Karpas-422 (cell line): Measurements from ENCODE around the gene RELL1. TPM values are rescaled to one million over a fixed set of nuclear protein-coding genes. Genes with fewer than 3 reads are reported as not detected.
"Not testable (repeated sequence)": the region's sequence is repeated elsewhere in the genome, so short reads cannot be mapped to it uniquely, and the experiment has no call there.

ENCODE experiments used
- DNase-seq: peaks from one replicate; pipeline ENCODE4 v3.0.0-alpha.2; 2015
- H2AFZ ChIP-seq: fragments of 200-600 bp; sonication (generic); 2 replicates; pipeline ENCODE4 v1.6.1; 2014; ENCODE audit warnings: antibody characterized with exemption, low read length, mixed read lengths
- H3K27ac ChIP-seq: fragments of 200-600 bp; sonication (generic); 2 replicates; pipeline ENCODE4 v1.5.1; 2014; ENCODE audit warnings: mild to moderate bottlenecking, low read length, moderate library complexity
- H3K27me3 ChIP-seq: fragments of 200-600 bp; sonication (generic); 2 replicates; pipeline ENCODE4 v1.6.1; 2014; ENCODE audit warnings: low read length, mixed read lengths
- H3K36me3 ChIP-seq: fragments of 200-600 bp; sonication (generic); 2 replicates; pipeline ENCODE4 v1.6.1; 2014; ENCODE audit warnings: low read length, mixed read lengths; ENCODE audit not compliant: insufficient read depth
- H3K4me1 ChIP-seq: fragments of 200-600 bp; sonication (generic); 2 replicates; pipeline ENCODE4 v1.6.1; 2014; ENCODE audit warnings: mild to moderate bottlenecking, low read length, mixed read lengths
- H3K4me2 ChIP-seq: fragments of 200-600 bp; sonication (generic); 2 replicates; pipeline ENCODE4 v1.6.1; 2014; ENCODE audit warnings: low read length, low read depth, mild to moderate bottlenecking; ENCODE audit not compliant: poor library complexity, severe bottlenecking
- H3K4me3 ChIP-seq: fragments of 200-600 bp; sonication (generic); 2 replicates; pipeline ENCODE4 v1.5.1; 2014; ENCODE audit warnings: mild to moderate bottlenecking, antibody characterized with exemption, low read length, mixed read lengths
- H3K79me2 ChIP-seq: fragments of 200-600 bp; sonication (generic); 2 replicates; pipeline ENCODE4 v1.6.1; 2014; ENCODE audit warnings: mild to moderate bottlenecking, low read length, mixed read lengths
- H3K9ac ChIP-seq: fragments of 200-600 bp; sonication (generic); 2 replicates; pipeline ENCODE4 v1.6.0; 2014; ENCODE audit warnings: low read length
- H3K9me2 ChIP-seq: fragments of 200-600 bp; sonication (generic), shearing (Covaris generic); replicated peaks from 2 replicates; pipeline ENCODE4 v1.6.0; 2014; ENCODE audit warnings: mild to moderate bottlenecking, low read length, moderate library complexity; ENCODE audit not compliant: insufficient read depth
- H3K9me3 ChIP-seq: fragments of 300-700, 200-600 bp; sonication (generic); 2 replicates; pipeline ENCODE4 v1.6.1; 2014; ENCODE audit warnings: low read length, mixed read lengths
- H4K20me1 ChIP-seq: fragments of 200-600 bp; sonication (generic); 2 replicates; pipeline ENCODE4 v1.6.1; 2014; ENCODE audit warnings: mild to moderate bottlenecking, antibody characterized with exemption, low read length, low read depth; ENCODE audit not compliant: insufficient read depth
- total RNA-seq: library from RNA; depleted of rRNA; stranded (reverse); fragments of >200 nt; shearing (Covaris generic); gene quantifications from 2 replicates; pipeline ENCODE4 v1.2.3, GENCODE V29; 2014; ENCODE audit warnings: low replicate concordance

RELL1 gene
- total RNA-seq, 1 experiment from 2014 or later, result 0.60 TPM

GRCh38 chr4:37678624-37679023 is 7.6 kb downstream of the RELL1 start:
- Histone ChIP-seq H3K27ac (no peak overlapping the region), H3K27me3 (no peaks in the 10 kb centered on the region), H3K9me2 (no peaks in the 10 kb centered on the region)

GRCh38 chr4:37675587-37676290 is 10.4 kb downstream of the RELL1 start:
- Histone ChIP-seq H3K4me2 (peak overlapping the region; percentile 63), H2AFZ (peak overlapping the region; percentile 69), H3K36me3 (no peaks in the 10 kb centered on the region), H3K9me2 (no peaks in the 10 kb centered on the region), H3K27ac (peak overlapping the region; percentile 38), H4K20me1 (no peaks in the 10 kb centered on the region), H3K4me3 (peak overlapping the region; percentile 26), H3K4me1 (peaks cover 31% of the 10 kb centered on the region), H3K9ac (no peak overlapping the region; the same call in 1 of the 2 replicates), H3K9me3 (no peaks in the 10 kb centered on the region), H3K27me3 (no peaks in the 10 kb centered on the region), H3K79me2 (no peaks in the 10 kb centered on the region)
- peak; percentile 85 for DNase-seq

More at GRCh38 chr4:37678624-37679023, 7.6 kb downstream of the RELL1 start:
- Histone ChIP-seq H3K36me3 (no peaks in the 10 kb centered on the region), H3K4me1 (peaks cover 39% of the 10 kb centered on the region), H4K20me1 (no peaks in the 10 kb centered on the region), H3K4me3 (no peak overlapping the region), H3K9ac (no peak overlapping the region), H3K79me2 (no peaks in the 10 kb centered on the region), H3K4me2 (no peak overlapping the region), H2AFZ (no peak overlapping the region), H3K9me3 (no peaks in the 10 kb centered on the region)
- no peak for DNase-seq

- H3K4me3 ChIP-seq, result no peak overlapping the region
- no peak overlapping the region for H3K9ac ChIP-seq
- no peak overlapping the region for H3K4me2 ChIP-seq
- no peaks in the 10 kb centered on the region for H3K9me2 ChIP-seq
- peak; percentile 28 for DNase-seq
- no peaks in the 10 kb centered on the region for H3K27me3 ChIP-seq
- H4K20me1 ChIP-seq, result no peaks in the 10 kb centered on the region
- peaks cover 31% of the 10 kb centered on the region for H3K4me1 ChIP-seq
- H3K9me3 ChIP-seq, result no peaks in the 10 kb centered on the region
- no peak overlapping the region for H2AFZ ChIP-seq
- H3K36me3 ChIP-seq, result no peaks in the 10 kb centered on the region
- H3K79me2 ChIP-seq, result no peaks in the 10 kb centered on the region
- no peak overlapping the region for H3K27ac ChIP-seq
Observed at GRCh38 chr4:37674439-37674838, 11.7 kb downstream of the RELL1 start.

- peaks cover 31% of the 10 kb centered on the region for H3K4me1 ChIP-seq
- no peak overlapping the region for H3K27ac ChIP-seq
Observed at GRCh38 chr4:37673538-37674192, 12.5 kb downstream of the RELL1 start.

GRCh38 chr4:37671072-37671471 is 15.1 kb downstream of the RELL1 start:
- H3K4me2 ChIP-seq, result no peak overlapping the region
- no peaks in the 10 kb centered on the region for H3K9me3 ChIP-seq
- no peak overlapping the region for H3K27ac ChIP-seq
- H4K20me1 ChIP-seq, result peaks cover 4% of the 10 kb centered on the region; the same call in 1 of the 2 replicates
- no peak overlapping the region for H2AFZ ChIP-seq
- no peak overlapping the region for H3K4me3 ChIP-seq
- H3K9ac ChIP-seq, result no peak overlapping the region
- peaks cover 17% of the 10 kb centered on the region for H3K4me1 ChIP-seq
- no peaks in the 10 kb centered on the region for H3K36me3 ChIP-seq
- no peaks in the 10 kb centered on the region for H3K27me3 ChIP-seq
- no peak for DNase-seq
- no peaks in the 10 kb centered on the region for H3K79me2 ChIP-seq
- no peaks in the 10 kb centered on the region for H3K9me2 ChIP-seq

More at GRCh38 chr4:37673538-37674192, 12.5 kb downstream of the RELL1 start:
- H4K20me1 ChIP-seq, result no peaks in the 10 kb centered on the region
- no peak overlapping the region for H2AFZ ChIP-seq
- H3K9ac ChIP-seq, result no peak overlapping the region
- no peak overlapping the region for H3K4me3 ChIP-seq
- H3K9me2 ChIP-seq, result no peaks in the 10 kb centered on the region
- H3K36me3 ChIP-seq, result no peaks in the 10 kb centered on the region
- H3K4me2 ChIP-seq, result no peak overlapping the region
- no peaks in the 10 kb centered on the region for H3K27me3 ChIP-seq
- H3K79me2 ChIP-seq, result no peaks in the 10 kb centered on the region
- DNase-seq, result peak; percentile 16
- H3K9me3 ChIP-seq, result no peaks in the 10 kb centered on the region

- H3K79me2 ChIP-seq, result no peaks in the 10 kb centered on the region
- no peak overlapping the region for H3K9ac ChIP-seq
- no peak for DNase-seq
- H2AFZ ChIP-seq, result no peak overlapping the region
- H3K4me1 ChIP-seq, result peaks cover 9% of the 10 kb centered on the region
- H3K27ac ChIP-seq, result no peak overlapping the region
- H3K9me2 ChIP-seq, result no peaks in the 10 kb centered on the region
- H3K4me2 ChIP-seq, result no peak overlapping the region
- H4K20me1 ChIP-seq, result peaks cover 4% of the 10 kb centered on the region; the same call in 1 of the 2 replicates
- no peaks in the 10 kb centered on the region for H3K36me3 ChIP-seq
- no peak overlapping the region for H3K4me3 ChIP-seq
- H3K27me3 ChIP-seq, result no peaks in the 10 kb centered on the region
- H3K9me3 ChIP-seq, result no peaks in the 10 kb centered on the region
Observed at GRCh38 chr4:37670249-37670648, 15.9 kb downstream of the RELL1 start.

GRCh38 chr4:37669124-37669523 is 17.1 kb downstream of the RELL1 start:
- H2AFZ ChIP-seq, DNase-seq, H3K27me3 ChIP-seq: not testable (repeated sequence)

GRCh38 chr4:37667197-37668100 is 18.7 kb downstream of the RELL1 start:
- H3K9me2 ChIP-seq, result no peaks in the 10 kb centered on the region
- no peak overlapping the region for H3K9ac ChIP-seq
- H3K4me2 ChIP-seq, result no peak overlapping the region
- H3K36me3 ChIP-seq, result no peaks in the 10 kb centered on the region
- H3K9me3 ChIP-seq, result no peaks in the 10 kb centered on the region
- H3K27ac ChIP-seq, result no peak overlapping the region
- no peak for DNase-seq
- peaks cover 4% of the 10 kb centered on the region; the same call in 1 of the 2 replicates for H4K20me1 ChIP-seq
- H3K27me3 ChIP-seq, result no peaks in the 10 kb centered on the region
- no peaks in the 10 kb centered on the region for H3K4me1 ChIP-seq
- H3K79me2 ChIP-seq, result no peaks in the 10 kb centered on the region
- H2AFZ ChIP-seq, result no peak overlapping the region
- H3K4me3 ChIP-seq, result no peak overlapping the region

More at GRCh38 chr4:37669124-37669523, 17.1 kb downstream of the RELL1 start:
- not testable (repeated sequence) for H3K9ac ChIP-seq, H3K9me2 ChIP-seq, H4K20me1 ChIP-seq, H3K79me2 ChIP-seq, H3K4me2 ChIP-seq, H3K27ac ChIP-seq, H3K9me3 ChIP-seq, H3K4me1 ChIP-seq, H3K36me3 ChIP-seq, H3K4me3 ChIP-seq
